ENCODE results near the gene IL31RA.

- TF ChIP-seq CTCF (IDR thresholded peaks at IDR 0.05 in 4 of 5, conservative IDR thresholded peaks at IDR 0.05 in 1 of 5) (no peak), POLR2A (IDR thresholded peaks at IDR 0.05) (no peak)
Measured at GRCh38 chr5:55841976-55842375, 9.2 kb upstream of the IL31RA start.
